ENCODE measurements around the gene GGNBP2.

The GGNBP2 gene

GRCh38 chr17:36629970-36630502 lies 85.3 kb downstream of the GGNBP2 start:
- no peak overlapping the region for H3K4me3 ChIP-seq (ENCODE audit: insufficient read depth in 1 of 2, low read depth in 1 of 2, low read length in 2 of 2)
- no peak overlapping the region for H2AFZ ChIP-seq (ENCODE audit: low read depth, low read length)
- no peak overlapping the region for H4K91ac ChIP-seq (ENCODE audit: low read length)
- H3K18ac ChIP-seq (ENCODE audit: low read depth in 1 of 2, low read length in 2 of 2): no peak overlapping the region
- no peak overlapping the region for H2BK15ac ChIP-seq (ENCODE audit: low read depth, poor library complexity, severe bottlenecking)
- peaks cover 53 to 54% of the 10 kb centered on the region in 2 experiments for H3K27me3 ChIP-seq (ENCODE audit: control insufficient read depth in 1 of 2, insufficient read depth in 1 of 2, low read length in 2 of 2)
- no peaks in the 10 kb centered on the region for H3K9me3 ChIP-seq (ENCODE audit: control insufficient read depth, low read length)
- H2AK5ac ChIP-seq (ENCODE audit: low read length, severe bottlenecking): no peak overlapping the region
- no peaks in the 10 kb centered on the region for H3K36me3 ChIP-seq (ENCODE audit: control insufficient read depth in 1 of 2, insufficient read depth in 2 of 2, low read depth in 1 of 2, low read length in 2 of 2)
- no peak overlapping the region for H2BK12ac ChIP-seq (ENCODE audit: low read length in 2 of 2)
- H3K4me2 ChIP-seq (ENCODE audit: low read length, poor library complexity, severe bottlenecking): no peak overlapping the region
- H3K27ac ChIP-seq (ENCODE audit: low read length, poor library complexity, severe bottlenecking): no peak overlapping the region
- no peaks in the 10 kb centered on the region for H3K79me1 ChIP-seq (replicated peaks; ENCODE audit: low read length, poor library complexity, severe bottlenecking)
- WGBS: 85% methylated on average over 8 of the region's 8 CpGs
- no peak for DNase-seq
- no peak overlapping the region for H2BK120ac ChIP-seq (ENCODE audit: low read depth, low read length)
- no peaks in the 10 kb centered on the region for H3K4me1 ChIP-seq (ENCODE audit: control insufficient read depth, insufficient read depth, low read depth, low read length)
- H3K9ac ChIP-seq (ENCODE audit: low read length): no peak overlapping the region
- no peak overlapping the region for H4K8ac ChIP-seq (ENCODE audit: low read length)
- H3K4ac ChIP-seq (ENCODE audit: low read depth in 1 of 2, low read length in 2 of 2): no peak overlapping the region
- H3K14ac ChIP-seq (ENCODE audit: low read length in 2 of 2): no peak overlapping the region
- H2BK5ac ChIP-seq (ENCODE audit: low read depth, low read length, poor library complexity, severe bottlenecking): no peak overlapping the region
- H3K23ac ChIP-seq (ENCODE audit: low read length in 2 of 2): no peak overlapping the region

GRCh38 chr17:36631022-36631421 lies 86.3 kb downstream of the GGNBP2 start:
- no peak overlapping the region for H3K9ac ChIP-seq (ENCODE audit: low read length)
- H3K23ac ChIP-seq (ENCODE audit: low read length in 2 of 2): no peak overlapping the region
- H4K91ac ChIP-seq (ENCODE audit: low read length): no peak overlapping the region
- H2BK5ac ChIP-seq (ENCODE audit: low read depth, low read length, poor library complexity, severe bottlenecking): no peak overlapping the region
- no peak overlapping the region for H2BK15ac ChIP-seq (ENCODE audit: low read depth, poor library complexity, severe bottlenecking)
- no peak overlapping the region for H3K4me2 ChIP-seq (ENCODE audit: low read length, poor library complexity, severe bottlenecking)
- H3K9me3 ChIP-seq (ENCODE audit: control insufficient read depth, low read length): no peaks in the 10 kb centered on the region
- H3K4ac ChIP-seq (ENCODE audit: low read depth in 1 of 2, low read length in 2 of 2): no peak overlapping the region
- no peak overlapping the region for H2BK12ac ChIP-seq (ENCODE audit: low read length in 2 of 2)
- no peaks in the 10 kb centered on the region for H3K79me1 ChIP-seq (replicated peaks; ENCODE audit: low read length, poor library complexity, severe bottlenecking)
- no peak overlapping the region for H2AFZ ChIP-seq (ENCODE audit: low read depth, low read length)
- H3K36me3 ChIP-seq (ENCODE audit: control insufficient read depth in 1 of 2, insufficient read depth in 2 of 2, low read depth in 1 of 2, low read length in 2 of 2): no peaks in the 10 kb centered on the region
- DNase-seq: no peak
- H2BK120ac ChIP-seq (ENCODE audit: low read depth, low read length): no peak overlapping the region
- 77% methylated on average over 4 of the region's 4 CpGs for WGBS
- H3K27me3 ChIP-seq (ENCODE audit: control insufficient read depth in 1 of 2, insufficient read depth in 1 of 2, low read length in 2 of 2): peaks cover 58 to 61% of the 10 kb centered on the region in 2 experiments
- no peak overlapping the region for H3K27ac ChIP-seq (ENCODE audit: low read length, poor library complexity, severe bottlenecking)
- H3K18ac ChIP-seq (ENCODE audit: low read depth in 1 of 2, low read length in 2 of 2): no peak overlapping the region
- no peak overlapping the region for H3K14ac ChIP-seq (ENCODE audit: low read length in 2 of 2)
- H4K8ac ChIP-seq (ENCODE audit: low read length): no peak overlapping the region
- no peak overlapping the region for H3K4me3 ChIP-seq (ENCODE audit: insufficient read depth in 1 of 2, low read depth in 1 of 2, low read length in 2 of 2)
- no peaks in the 10 kb centered on the region for H3K4me1 ChIP-seq (ENCODE audit: control insufficient read depth, insufficient read depth, low read depth, low read length)
- H2AK5ac ChIP-seq (ENCODE audit: low read length, severe bottlenecking): no peak overlapping the region

DNA sequence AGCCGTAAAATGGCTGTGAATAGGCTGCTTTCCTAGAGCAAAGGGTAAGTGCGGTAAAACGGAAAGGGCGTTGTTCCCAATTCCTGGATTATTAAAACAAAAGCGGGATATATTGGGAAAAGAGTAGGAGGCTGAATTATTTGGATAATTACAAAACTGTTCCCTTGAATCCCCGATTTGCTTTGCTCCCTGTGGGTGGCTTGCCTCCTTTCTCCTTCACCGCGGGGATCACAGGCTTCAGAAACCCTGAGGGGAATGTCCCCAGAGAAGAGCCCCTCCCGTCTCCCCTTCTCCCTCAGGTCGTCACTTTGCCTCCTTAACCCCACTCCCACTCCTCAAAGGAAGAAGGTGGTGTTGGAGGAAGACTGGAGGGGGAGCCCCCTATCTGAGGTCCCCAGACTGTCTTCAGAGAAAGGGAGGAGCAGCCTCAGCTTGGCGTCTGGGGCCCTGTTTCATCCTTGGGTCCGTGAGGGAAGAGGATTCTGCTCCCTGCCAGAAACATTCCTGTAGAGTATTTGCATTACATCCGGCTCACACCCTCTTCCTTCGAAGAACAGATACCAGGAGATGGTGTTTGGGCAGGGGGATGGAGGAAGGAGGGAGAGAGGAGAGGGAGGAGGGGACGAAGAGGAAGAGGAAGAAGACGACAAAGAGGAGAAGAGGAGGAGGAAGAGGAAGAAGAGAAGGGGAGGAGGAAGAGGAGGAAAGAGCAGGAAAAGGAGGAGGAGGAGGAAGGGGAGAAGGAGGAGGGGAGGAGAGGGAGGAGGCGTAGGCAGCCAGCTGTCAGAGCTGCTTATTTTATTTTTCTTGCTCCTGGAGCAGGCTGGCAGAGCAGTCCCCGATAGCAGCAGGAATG lies 88.4 kb downstream of the GGNBP2 start:
- H2BK15ac ChIP-seq (ENCODE audit: low read depth, poor library complexity, severe bottlenecking): no peak overlapping the region
- H3K36me3 ChIP-seq (ENCODE audit: control insufficient read depth in 1 of 2, insufficient read depth in 2 of 2, low read depth in 1 of 2, low read length in 2 of 2): no peaks in the 10 kb centered on the region
- H2BK120ac ChIP-seq (ENCODE audit: low read depth, low read length): no peak overlapping the region
- no peak overlapping the region for H2BK5ac ChIP-seq (ENCODE audit: low read depth, low read length, poor library complexity, severe bottlenecking)
- no peak overlapping the region for H2AK5ac ChIP-seq (ENCODE audit: low read length, severe bottlenecking)
- WGBS: 43% methylated on average over 11 of the region's 18 CpGs
- no peaks in the 10 kb centered on the region for H3K79me1 ChIP-seq (replicated peaks; ENCODE audit: low read length, poor library complexity, severe bottlenecking)
- H3K18ac ChIP-seq (ENCODE audit: low read depth in 1 of 2, low read length in 2 of 2): no peak overlapping the region
- no peak overlapping the region for H3K4me2 ChIP-seq (ENCODE audit: low read length, poor library complexity, severe bottlenecking)
- no peak overlapping the region for H3K23ac ChIP-seq (ENCODE audit: low read length in 2 of 2)
- H3K9ac ChIP-seq (ENCODE audit: low read length): no peak overlapping the region
- H3K27ac ChIP-seq (ENCODE audit: low read length, poor library complexity, severe bottlenecking): no peak overlapping the region
- DNase-seq: no peak
- no peak overlapping the region for H4K8ac ChIP-seq (ENCODE audit: low read length)
- no peak overlapping the region for H3K14ac ChIP-seq (ENCODE audit: low read length in 2 of 2)
- no peak overlapping the region for H4K91ac ChIP-seq (ENCODE audit: low read length)
- no peak overlapping the region for H2AFZ ChIP-seq (ENCODE audit: low read depth, low read length)
- no peaks in the 10 kb centered on the region for H3K9me3 ChIP-seq (ENCODE audit: control insufficient read depth, low read length)
- H3K4me3 ChIP-seq (ENCODE audit: insufficient read depth in 1 of 2, low read depth in 1 of 2, low read length in 2 of 2): no peak overlapping the region
- H2BK12ac ChIP-seq (ENCODE audit: low read length in 2 of 2): no peak overlapping the region
- H3K27me3 ChIP-seq (ENCODE audit: control insufficient read depth in 1 of 2, insufficient read depth in 1 of 2, low read length in 2 of 2): peaks cover 76 to 80% of the 10 kb centered on the region in 2 experiments
- no peaks in the 10 kb centered on the region for H3K4me1 ChIP-seq (ENCODE audit: control insufficient read depth, insufficient read depth, low read depth, low read length)
- H3K4ac ChIP-seq (ENCODE audit: low read depth in 1 of 2, low read length in 2 of 2): no peak overlapping the region

All from mesenchymal stem cell (in vitro differentiated cells and primary cell).